Posterior cingulate gyrus (tissue), 11 donors: ENCODE measurements around the gene CDK18.

ENCODE experiments used
- DNase-seq, 10 donors: peaks; one replicate each; pipeline versions ENCODE4 v3.0.0 to v3.0.0-alpha.2; 2020 to 2021; ENCODE audit warnings: mixed read lengths in 3 of 10
- intact Hi-C: fragments of 100-400 bp; cut with DNase I; formaldehyde crosslinking; loops from one replicate; pipeline ENCODE4 v1.15.1; 2023

The CDK18 gene

DNA sequence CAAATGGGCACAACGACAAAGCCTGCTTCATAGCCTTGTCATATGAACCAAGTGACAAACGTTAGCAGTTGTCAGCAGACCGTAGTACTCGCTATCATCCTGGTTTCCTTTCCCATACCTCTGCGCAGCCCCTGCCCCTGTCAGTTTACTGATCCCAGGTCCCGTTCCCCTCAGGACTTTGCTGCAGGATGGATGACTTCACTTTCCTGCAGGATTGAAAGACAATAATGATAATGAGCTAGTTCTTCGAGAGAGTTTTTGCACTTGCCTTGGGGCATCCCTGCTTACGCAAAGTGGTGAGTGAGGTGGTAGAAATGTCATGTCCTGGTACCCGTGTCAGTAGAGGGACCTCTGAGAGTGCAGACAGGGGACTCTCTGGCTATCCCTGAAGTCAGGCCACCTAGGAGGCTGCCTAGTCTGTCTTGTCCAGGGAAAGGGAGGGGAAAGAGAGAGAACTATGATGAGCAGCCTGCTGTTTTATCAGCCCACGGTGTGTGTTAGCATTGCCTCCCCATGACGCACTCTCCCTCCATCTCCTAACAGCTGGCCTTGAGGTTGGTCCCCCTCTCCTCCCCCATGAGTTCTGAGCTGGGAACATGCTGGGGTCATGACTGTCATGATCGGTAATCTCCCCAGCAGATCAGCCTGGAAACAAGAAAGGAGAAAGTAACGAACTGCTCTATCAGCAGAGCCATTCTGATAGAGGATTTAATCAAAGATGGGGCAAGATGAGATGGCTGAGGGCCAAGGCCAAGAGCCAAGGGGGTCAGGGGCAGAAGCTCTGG, 73.6 kb downstream of the CDK18 start:
- DNase-seq, result peak in 1 of 10 donors; percentile 38
- intact Hi-C loops, result no loop called here

DNA sequence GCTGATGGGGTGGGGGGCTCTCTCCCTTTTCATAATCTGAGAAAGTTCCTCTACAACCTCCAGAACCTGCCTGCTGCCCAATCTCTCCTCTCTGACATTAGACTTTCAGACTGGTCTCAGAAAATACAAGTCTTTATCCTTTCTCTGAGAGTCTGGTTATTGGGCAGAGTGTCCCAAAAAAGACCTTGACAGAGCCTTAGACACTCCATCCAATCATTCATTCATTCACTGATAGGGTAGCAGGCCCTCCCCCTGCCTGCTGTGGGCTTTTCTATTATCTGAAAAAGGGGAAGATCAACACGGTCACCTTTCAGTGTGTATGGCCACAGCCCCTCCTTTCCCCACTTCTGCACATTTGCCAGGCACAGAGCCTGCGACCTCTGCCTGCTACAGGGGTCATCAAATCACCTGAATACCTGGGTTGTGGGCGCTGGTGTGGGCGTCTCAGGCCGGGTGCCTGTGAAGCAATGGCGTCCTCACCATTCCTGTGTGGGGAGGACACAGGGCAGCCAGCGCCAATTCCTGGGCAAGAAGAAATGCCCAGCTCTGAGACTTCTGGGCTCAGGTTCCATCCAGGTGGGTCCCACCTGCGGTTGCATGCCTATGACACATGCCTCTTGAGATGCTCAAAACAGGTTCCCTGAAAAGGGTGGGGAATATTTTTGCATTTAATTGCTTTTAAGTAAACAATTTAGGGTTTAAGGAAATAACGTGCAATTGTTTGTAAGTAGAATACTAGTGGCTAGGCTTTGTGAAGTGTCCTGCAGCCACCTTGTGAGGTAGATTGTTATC, 74.5 kb downstream of the CDK18 start:
- peak in 1 of 10 donors; percentile 55 for DNase-seq
- intact Hi-C loops, result no loop called here

DNA sequence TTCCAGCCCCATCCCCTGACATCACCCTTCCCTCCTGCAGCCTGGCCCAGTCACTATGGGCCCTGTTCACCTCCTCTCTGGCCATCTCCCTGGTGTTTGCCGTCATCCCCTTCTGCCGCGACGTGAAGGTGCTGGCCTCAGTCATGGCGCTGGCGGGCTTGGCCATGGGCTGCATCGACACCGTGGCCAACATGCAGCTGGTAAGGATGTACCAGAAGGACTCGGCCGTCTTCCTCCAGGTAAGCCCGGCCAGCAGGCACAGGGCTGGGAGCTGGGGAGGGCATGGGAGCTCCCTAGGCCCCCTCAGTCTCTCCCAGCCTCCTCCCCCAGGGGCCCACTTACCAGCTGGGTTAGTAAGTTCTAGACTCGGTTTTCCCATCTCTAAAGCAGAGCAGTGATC, 75.2 kb downstream of the CDK18 start:
- peak in 1 of 10 donors; percentile 72 for DNase-seq
- intact Hi-C loops, result no loop called here

DNA sequence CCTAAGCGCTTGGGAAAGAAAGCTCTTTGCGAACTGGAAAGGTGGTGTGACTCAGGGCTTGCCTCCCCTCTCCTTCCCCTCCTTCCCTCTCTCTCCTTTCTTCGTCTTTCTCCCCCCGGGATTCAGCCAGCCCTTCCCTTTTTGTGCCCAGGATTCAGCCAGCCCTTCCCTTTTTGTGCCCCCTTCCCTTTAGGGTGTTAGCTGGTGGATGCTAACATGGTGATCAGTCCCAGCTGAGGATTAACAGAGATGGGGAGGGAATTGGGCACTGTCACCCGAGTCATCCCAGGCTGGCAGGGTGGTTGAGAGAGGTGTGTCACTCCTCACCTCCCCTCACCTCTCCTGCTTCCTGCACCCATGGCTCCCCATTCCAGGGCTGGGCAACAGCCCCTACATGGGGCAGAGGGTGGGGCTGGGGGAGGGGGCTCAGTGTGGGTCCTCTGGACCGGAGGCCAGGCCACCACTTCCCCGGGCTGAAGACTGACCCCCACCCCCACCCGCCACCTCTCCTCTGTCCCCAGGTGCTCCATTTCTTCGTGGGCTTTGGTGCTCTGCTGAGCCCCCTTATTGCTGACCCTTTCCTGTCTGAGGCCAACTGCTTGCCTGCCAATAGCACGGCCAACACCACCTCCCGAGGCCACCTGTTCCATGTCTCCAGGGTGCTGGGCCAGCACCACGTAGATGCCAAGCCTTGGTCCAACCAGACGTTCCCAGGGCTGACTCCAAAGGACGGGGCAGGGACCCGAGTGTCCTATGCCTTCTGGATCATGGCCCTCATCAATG, 75.9 kb downstream of the CDK18 start:
- intact Hi-C loops, result no loop called here
- peak in 1 of 10 donors; percentile 42 for DNase-seq

DNA sequence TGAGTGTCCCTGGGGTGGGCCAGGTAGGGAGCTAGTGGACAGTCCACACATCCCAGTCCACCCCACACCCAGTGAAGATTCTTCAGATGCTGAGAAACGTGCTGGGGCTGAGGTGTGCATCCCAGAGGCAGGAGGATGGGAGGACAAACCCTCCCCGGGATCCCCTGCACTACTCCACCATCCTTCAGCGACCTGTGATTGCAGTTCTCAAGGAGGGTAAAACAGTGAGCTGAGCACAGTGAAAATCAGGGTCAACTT, 76.4 kb downstream of the CDK18 start:
- intact Hi-C loops, result no loop called here
- peak in 1 of 10 donors; percentile 28 for DNase-seq

DNA sequence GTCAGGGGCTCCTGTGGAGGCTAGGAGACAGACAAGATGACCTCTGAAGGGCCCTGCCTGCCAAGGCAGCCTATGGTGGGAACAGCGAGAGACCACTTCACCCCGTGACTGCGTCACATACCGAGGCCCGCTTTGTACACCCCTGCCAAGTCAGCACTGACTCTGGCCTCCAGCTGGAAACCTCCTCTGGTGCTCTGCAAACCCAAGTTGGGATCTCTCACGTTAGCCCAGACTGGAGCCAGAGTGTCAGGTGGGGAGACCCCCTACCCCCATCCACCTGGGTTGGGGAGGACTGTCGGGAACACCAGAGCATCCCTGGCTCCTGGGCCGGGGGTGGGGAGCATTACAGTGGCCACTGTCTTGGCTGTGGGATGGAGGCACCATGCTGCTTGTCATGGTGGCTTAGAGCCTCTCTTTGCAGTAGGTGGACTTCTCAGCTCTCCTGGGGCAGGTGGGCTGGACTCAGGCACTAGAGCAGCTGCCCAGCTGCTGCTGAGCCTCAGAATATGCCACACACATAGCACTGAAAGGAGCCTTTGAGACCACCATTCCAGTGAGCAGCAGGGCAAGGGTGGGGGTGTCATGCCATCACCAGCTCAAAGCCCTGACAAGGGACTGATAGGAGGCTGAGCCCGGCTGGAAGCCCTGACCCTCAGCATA, 77.0 kb downstream of the CDK18 start:
- intact Hi-C loops, result no loop called here
- peak in 1 of 10 donors; percentile 52 for DNase-seq

DNA sequence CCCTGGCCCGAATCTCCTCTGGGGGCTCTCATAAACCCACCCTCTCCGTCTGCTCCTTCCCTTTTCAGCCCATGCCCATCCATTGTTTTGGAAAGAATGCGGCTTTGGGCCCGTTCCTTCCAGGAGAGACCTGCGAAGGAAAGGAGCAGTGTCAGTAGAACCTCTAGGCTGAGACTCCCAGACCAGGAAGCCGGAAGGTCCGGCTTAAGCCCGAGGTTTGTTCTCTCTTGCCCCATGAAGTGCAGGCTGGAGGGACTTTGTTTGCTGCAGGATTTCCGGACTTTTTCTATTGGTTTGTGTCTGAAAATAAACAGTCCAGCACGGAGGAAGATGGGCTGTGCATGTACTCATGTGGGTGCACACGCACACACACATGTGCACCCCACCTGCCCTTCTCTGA, 77.6 kb downstream of the CDK18 start:
- intact Hi-C loops, result no loop called here
- peak in 1 of 10 donors; percentile 44 for DNase-seq
